ENCODE data around the gene HTR1B. TPM values are rescaled to one million over a fixed set of nuclear protein-coding genes. Genes with fewer than 3 reads are reported as not detected.

HTR1B gene
- polyA plus RNA-seq, 4 donors = 0.15 to 1.4 TPM; not detected in 2

DNA sequence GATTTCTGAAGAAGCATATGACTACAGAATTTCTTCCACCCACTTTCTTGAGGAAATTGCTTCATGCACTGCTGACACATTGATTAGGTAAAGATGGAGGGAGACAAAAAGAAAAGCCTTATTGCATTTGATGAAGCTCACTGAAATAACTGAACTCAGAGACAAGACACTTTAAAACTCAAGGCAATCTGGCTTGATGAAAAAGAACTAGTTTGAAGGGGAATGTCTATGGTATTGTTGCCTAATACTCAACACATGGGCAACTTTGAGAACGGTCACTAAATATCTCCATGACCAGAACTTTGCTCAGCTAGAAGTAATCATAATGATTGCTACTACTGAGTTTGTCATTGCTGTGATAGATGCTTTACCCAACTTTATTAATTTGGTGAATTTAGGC is 38.1 kb downstream of the HTR1B start:
- FAIRE-seq (no peak), DNase-seq (no peak)
- Histone ChIP-seq H3K27me3 (ENCODE audit: control insufficient read depth in 3 of 3, insufficient read depth in 3 of 3, low read length in 3 of 3) (no peaks in the 10 kb centered on the region), H3K4me1 (ENCODE audit: control insufficient read depth in 3 of 3, insufficient read depth in 2 of 3, low read depth in 1 of 3, low read length in 2 of 3) (no peaks in the 10 kb centered on the region), H3K4me3 (ENCODE audit: low read depth in 1 of 3, low read length in 3 of 3) (no peak overlapping the region), H3K36me3 (ENCODE audit: control insufficient read depth in 3 of 3, insufficient read depth in 2 of 3, low read depth in 1 of 3, low read length in 3 of 3) (no peaks in the 10 kb centered on the region), H3K27ac (ENCODE audit: low read depth in 1 of 3, low read length in 2 of 3) (no peak overlapping the region), H3K9me3 (ENCODE audit: control insufficient read depth in 2 of 2, insufficient read depth in 1 of 2, low read depth in 1 of 2, low read length in 1 of 2) (no peaks in the 10 kb centered on the region)
- WGBS, 3 donors = 0 to 92% (median 65%) methylated on average over 1 of the region's 1 CpG

GRCh38 chr6:77424761-77425160 is 38.5 kb downstream of the HTR1B start:
- Histone ChIP-seq H3K36me3 (ENCODE audit: control insufficient read depth in 3 of 3, insufficient read depth in 2 of 3, low read depth in 1 of 3, low read length in 3 of 3) (no peaks in the 10 kb centered on the region), H3K9me3 (ENCODE audit: control insufficient read depth in 2 of 2, insufficient read depth in 1 of 2, low read depth in 1 of 2, low read length in 1 of 2) (no peaks in the 10 kb centered on the region), H3K4me3 (ENCODE audit: low read depth in 1 of 3, low read length in 3 of 3) (no peak overlapping the region), H3K4me1 (ENCODE audit: control insufficient read depth in 3 of 3, insufficient read depth in 2 of 3, low read depth in 1 of 3, low read length in 2 of 3) (no peaks in the 10 kb centered on the region), H3K27ac (ENCODE audit: low read depth in 1 of 3, low read length in 2 of 3) (no peak overlapping the region), H3K27me3 (ENCODE audit: control insufficient read depth in 3 of 3, insufficient read depth in 3 of 3, low read length in 3 of 3) (no peaks in the 10 kb centered on the region)
- DNase-seq = no peak
- FAIRE-seq = no peak
- 82 to 89% (median 89%) methylated on average over 2 of the region's 2 CpGs for WGBS, 3 donors

DNA sequence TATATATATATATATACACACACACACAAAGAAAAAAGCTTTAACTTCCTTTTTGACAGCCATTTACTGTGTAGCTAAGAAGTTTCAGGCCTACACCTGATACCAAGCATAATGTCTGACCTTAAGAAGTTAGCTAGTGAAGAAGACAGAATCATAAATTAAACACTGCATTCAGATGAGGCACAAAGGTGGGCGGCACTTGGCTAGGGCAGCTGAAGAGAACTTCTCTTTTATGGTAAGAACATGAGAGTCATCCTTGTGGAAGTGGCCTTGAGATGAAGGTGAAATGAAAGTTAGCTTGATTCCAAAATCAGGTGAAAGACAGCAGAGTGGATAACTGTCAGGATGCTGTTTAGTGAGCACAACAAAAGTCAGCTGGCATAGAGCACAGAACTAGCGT is 46.5 kb downstream of the HTR1B start:
- Histone ChIP-seq H3K9me3 (ENCODE audit: control insufficient read depth in 2 of 2, insufficient read depth in 1 of 2, low read depth in 1 of 2, low read length in 1 of 2) (no peaks in the 10 kb centered on the region), H3K4me3 (ENCODE audit: low read depth in 1 of 3, low read length in 3 of 3) (no peak overlapping the region), H3K36me3 (ENCODE audit: control insufficient read depth in 3 of 3, insufficient read depth in 2 of 3, low read depth in 1 of 3, low read length in 3 of 3) (no peaks in the 10 kb centered on the region), H3K4me1 (ENCODE audit: control insufficient read depth in 3 of 3, insufficient read depth in 2 of 3, low read depth in 1 of 3, low read length in 2 of 3) (no peaks in the 10 kb centered on the region), H3K27ac (ENCODE audit: low read depth in 1 of 3, low read length in 2 of 3) (no peak overlapping the region), H3K27me3 (ENCODE audit: control insufficient read depth in 3 of 3, insufficient read depth in 3 of 3, low read length in 3 of 3) (no peaks in the 10 kb centered on the region)
- no peak for FAIRE-seq
- no peak for DNase-seq
- 90 to 91% (median 90%) methylated on average over 2 of the region's 2 CpGs for WGBS, 3 donors

- no peaks in the 10 kb centered on the region for H3K9me3 ChIP-seq (ENCODE audit: control insufficient read depth in 2 of 2, insufficient read depth in 1 of 2, low read depth in 1 of 2, low read length in 1 of 2)
- DNase-seq (no peak), FAIRE-seq (no peak)
- no peaks in the 10 kb centered on the region for H3K4me1 ChIP-seq (ENCODE audit: control insufficient read depth in 3 of 3, insufficient read depth in 2 of 3, low read depth in 1 of 3, low read length in 2 of 3)
- 64 to 74% (median 68%) methylated on average over 2 of the region's 2 CpGs for WGBS, 3 donors
- H3K27ac ChIP-seq (ENCODE audit: low read depth in 1 of 3, low read length in 2 of 3) = no peak overlapping the region
- no peaks in the 10 kb centered on the region for H3K36me3 ChIP-seq (ENCODE audit: control insufficient read depth in 3 of 3, insufficient read depth in 2 of 3, low read depth in 1 of 3, low read length in 3 of 3)
- H3K27me3 ChIP-seq (ENCODE audit: control insufficient read depth in 3 of 3, insufficient read depth in 3 of 3, low read length in 3 of 3) = no peaks in the 10 kb centered on the region
- H3K4me3 ChIP-seq (ENCODE audit: low read depth in 1 of 3, low read length in 3 of 3) = no peak overlapping the region
Measured at GRCh38 chr6:77415706-77416105, 47.6 kb downstream of the HTR1B start.

Other genes with a start within 250 kb of the HTR1B start
- under 1 TPM in 2 of 4 donors, not detected in 2; 0.01 to 0.09 TPM for gene MEI4, start 189.5 kb upstream of the HTR1B start, polyA plus RNA-seq